Occipital lobe (tissue), 2 donors: ENCODE data around the gene ARHGEF3. TPM values are rescaled to one million over a fixed set of nuclear protein-coding genes. Genes with fewer than 3 reads are reported as not detected.

Experiments used
- DNase-seq: peaks from one replicate; lab custom pipeline; 2025; lab: John Stamatoyannopoulos, UW
- total RNA-seq: library from RNA; depleted of rRNA; stranded (reverse); fragments of >200 nt; gene quantifications from one replicate; pipeline ENCODE4 v1.2.3, GENCODE V29; 2014

Gene ARHGEF3
- total RNA-seq, 1 donor from 2014 or later = 26.4 TPM

GRCh38 chr3:56796202-56796601 lies 5.5 kb downstream of the ARHGEF3 start:
- DNase-seq = no peak

DNA sequence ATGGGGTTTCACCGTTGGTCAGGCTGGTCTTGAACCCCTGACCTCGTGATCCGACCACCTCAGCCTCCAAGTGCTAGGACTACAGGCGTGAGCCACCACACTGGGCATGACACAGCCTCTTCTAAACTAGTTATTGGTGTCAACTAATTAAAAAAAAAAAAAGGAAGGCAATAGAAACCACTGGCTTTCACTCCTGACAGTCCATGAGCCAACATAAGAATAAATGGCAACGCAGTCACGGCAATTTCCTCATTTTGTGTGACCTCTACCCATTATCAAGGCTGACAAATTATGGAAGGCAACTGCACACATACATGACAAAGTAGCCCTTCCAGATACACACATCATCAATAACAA lies 5.9 kb downstream of the ARHGEF3 start:
- no peak for DNase-seq

GRCh38 chr3:56795097-56795828 lies 6.5 kb downstream of the ARHGEF3 start:
- no peak for DNase-seq

- DNase-seq = no peak
Measured at GRCh38 chr3:56792193-56792592, 9.6 kb downstream of the ARHGEF3 start.

GRCh38 chr3:56790016-56790821 lies 11.5 kb downstream of the ARHGEF3 start:
- no peak for DNase-seq

GRCh38 chr3:56789076-56789475 lies 12.7 kb downstream of the ARHGEF3 start:
- no peak for DNase-seq

GRCh38 chr3:56788521-56788920 lies 13.2 kb downstream of the ARHGEF3 start:
- DNase-seq = no peak

DNA sequence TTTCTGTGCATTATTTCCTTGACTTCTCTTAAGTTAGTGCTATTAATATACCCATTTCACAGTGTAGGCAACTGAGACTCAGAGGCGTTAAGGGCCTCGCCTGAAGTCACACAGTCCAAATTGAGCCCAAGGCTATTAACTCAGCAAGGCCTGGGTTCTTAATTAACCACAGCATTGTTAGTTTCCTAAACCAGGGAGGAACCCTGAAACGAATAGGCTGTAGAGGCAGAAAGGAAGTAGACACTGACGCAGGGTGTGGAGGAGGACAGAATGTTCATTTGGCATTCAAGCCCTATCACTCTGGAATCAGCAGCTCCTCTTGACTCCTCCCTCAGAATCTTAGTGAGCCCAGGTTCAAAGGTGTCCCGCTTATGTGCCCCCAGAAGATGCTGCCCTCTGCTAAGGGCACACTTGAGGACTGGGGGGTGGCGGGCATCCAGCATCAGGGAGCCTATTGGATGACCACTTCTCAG lies 13.9 kb downstream of the ARHGEF3 start:
- DNase-seq = no peak

GRCh38 chr3:56787258-56787775 lies 14.4 kb downstream of the ARHGEF3 start:
- no peak for DNase-seq

DNA sequence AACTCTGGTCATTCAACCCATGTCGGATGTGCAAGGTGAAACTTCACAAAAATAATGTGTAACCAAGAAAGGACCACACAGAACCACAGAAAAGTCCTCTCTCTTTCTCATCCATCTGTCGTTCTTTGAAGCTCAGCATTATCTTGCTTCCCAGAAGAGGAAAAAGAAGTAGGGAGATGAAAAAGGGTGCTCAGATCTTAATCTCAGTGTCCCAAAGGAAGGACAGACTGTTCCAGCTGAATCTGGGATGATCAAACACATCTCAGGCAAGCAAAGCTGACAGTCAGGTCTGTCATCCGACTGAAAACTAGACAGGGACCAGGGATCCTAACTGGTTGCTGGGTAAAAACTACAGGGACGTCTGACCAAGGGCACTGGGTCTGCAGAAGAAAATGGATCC lies 16.2 kb downstream of the ARHGEF3 start:
- DNase-seq = no peak

GRCh38 chr3:56784448-56785001 lies 17.2 kb downstream of the ARHGEF3 start:
- no peak for DNase-seq

GRCh38 chr3:56783644-56784447 lies 17.9 kb downstream of the ARHGEF3 start:
- no peak for DNase-seq

DNA sequence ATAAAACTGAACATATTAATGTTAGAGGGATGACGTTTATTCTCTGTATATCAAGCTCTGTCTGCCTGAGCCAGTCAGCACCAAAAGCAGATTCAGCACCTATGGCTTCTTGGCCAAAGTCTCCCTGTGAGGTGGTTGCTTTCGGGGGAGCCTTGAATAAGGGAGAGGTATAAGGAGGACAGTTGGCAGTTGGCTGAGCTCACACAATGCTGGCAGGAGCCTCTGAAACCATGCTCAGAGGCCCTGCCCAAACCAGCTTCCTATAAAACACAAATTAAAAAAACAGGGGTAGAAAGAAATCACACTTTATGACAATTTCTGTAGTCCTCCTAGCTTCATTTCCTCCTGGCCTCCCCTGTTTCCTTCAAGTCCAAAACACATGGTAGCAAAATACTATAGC lies 18.8 kb downstream of the ARHGEF3 start:
- DNase-seq = no peak

- no peak for DNase-seq
Measured at GRCh38 chr3:56782215-56782614, 19.5 kb downstream of the ARHGEF3 start.

- DNase-seq = no peak
Measured at GRCh38 chr3:56781762-56782161, 20.0 kb downstream of the ARHGEF3 start.

DNA sequence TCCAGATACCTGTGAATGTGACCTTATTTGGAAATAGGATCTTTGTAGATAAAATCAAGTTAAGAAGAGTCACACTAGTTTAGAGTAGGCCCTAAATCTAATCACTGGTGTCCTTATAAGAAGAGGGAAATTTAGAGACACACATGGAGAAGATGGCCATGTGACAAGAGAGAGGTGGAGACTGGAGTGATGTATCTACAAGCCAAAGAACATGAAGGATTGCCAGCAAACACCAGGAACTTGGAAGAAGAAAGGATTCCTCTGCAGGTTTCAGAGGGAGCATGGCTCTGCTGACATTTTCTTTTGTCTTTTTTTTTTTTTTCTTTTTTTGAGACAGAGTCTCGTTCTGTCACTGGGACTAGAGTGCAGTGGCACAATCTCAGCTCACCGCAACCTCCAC lies 20.8 kb downstream of the ARHGEF3 start:
- no peak for DNase-seq

GRCh38 chr3:56778893-56779292 lies 22.9 kb downstream of the ARHGEF3 start:
- no peak for DNase-seq

GRCh38 chr3:56776556-56776950 lies 25.2 kb downstream of the ARHGEF3 start:
- DNase-seq = no peak

- no peak for DNase-seq
Measured at GRCh38 chr3:56775838-56776555, 25.8 kb downstream of the ARHGEF3 start.

- DNase-seq = no peak
Measured at GRCh38 chr3:56775445-56775837, 26.3 kb downstream of the ARHGEF3 start.

DNA sequence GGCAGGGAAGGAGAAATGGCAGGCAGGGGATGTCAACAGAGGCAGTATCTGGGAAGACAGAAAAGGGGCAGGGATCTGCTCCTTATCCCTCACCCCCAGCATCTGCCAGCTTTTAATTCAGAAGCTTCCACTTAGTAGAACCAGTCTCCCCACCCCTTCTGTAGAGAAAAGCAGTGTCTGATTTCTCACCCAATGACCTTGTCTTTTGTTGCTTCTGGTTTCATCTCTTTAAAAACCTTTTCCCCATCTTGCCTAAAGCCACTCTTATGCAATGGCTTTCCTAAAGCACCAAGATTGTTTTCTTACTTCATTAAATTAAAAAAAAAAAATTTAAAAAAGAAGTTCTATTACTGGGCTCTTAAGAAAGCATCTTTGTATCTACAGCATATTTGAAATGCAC lies 27.8 kb downstream of the ARHGEF3 start:
- no peak for DNase-seq
